T-helper 2 cell treated with Interferon-gamma antibody and Interleukin-4, amounts not matched to agents 100 ng/mL and 5 ng/mL, for 36 hours (primary cell): ENCODE measurements around the gene LZTS2. TPM values are rescaled to one million over a fixed set of nuclear protein-coding genes. Genes with fewer than 3 reads are reported as not detected.

ENCODE experiments used
- intact Hi-C: fragments of 100-400 bp; cut with micrococcal nuclease; formaldehyde crosslinking; loops from one replicate; pipeline ENCODE4 v1.15.1; 2023
- total RNA-seq: library from RNA; stranded (reverse); gene quantifications from 2 replicates; pipeline ENCODE4 v1.2.3, GENCODE V29; 2022

LZTS2 gene
- total RNA-seq, 1 donor from 2014 or later = 15.9 TPM

DNA sequence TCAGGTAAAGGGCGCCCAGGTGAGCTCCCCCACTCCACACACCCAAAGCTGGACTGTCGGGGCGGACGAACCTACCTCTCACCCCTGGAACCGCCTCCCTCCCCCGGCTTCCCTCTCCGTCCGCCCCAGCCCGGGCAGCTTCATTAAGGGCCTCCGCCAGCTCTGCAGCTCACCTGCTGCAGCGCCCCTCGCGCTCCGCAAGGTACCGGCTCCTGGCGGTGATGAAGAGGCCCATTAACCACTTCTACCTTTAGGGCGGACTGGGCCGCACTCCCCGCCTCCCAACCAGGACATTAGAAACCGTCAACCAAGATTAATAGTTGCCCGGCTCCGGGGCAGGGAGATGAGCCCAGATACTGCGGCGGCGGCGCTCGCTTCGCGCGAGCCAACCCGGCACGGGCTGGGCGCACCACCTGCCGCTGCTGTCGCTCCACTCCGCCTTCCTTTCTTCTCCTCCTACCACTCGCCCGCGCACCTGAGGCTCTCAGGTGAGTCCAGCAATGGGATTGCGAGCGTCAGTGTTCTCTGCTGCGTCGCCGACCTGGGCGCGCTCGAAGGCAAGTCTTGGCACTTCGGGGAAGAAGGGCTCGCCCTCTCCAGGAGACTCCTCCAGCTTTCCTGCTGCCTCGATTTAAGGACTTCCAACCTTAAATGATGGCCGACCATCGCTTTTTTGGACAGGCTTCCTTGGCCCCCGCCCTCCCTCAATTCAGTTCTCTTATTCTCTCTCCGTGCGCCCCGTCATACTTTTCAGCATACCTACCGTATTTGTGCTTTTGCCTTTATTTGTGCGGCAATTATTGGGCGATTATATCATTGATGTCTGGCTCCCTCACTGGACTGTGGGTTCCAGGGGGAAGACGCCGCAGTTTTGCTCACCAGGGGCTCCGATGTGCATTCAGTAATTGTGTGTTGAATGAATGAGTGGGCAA, 48.6 kb downstream of the LZTS2 start:
- intact Hi-C loops = no loop called here

GRCh38 chr10:101050208-101051069, 50.8 kb downstream of the LZTS2 start:
- intact Hi-C loops = no loop called here

- intact Hi-C loops = no loop called here
These were observed 52.7 kb downstream of the LZTS2 start for GRCh38 chr10:101052285-101052684.

- intact Hi-C loops = no loop called here
These were observed 53.9 kb downstream of the LZTS2 start for GRCh38 chr10:101053516-101053915.

GRCh38 chr10:101054351-101054750, 54.7 kb downstream of the LZTS2 start:
- intact Hi-C loops = no loop called here

- intact Hi-C loops = no loop called here
These were observed 55.3 kb downstream of the LZTS2 start for GRCh38 chr10:101054876-101055275.

DNA sequence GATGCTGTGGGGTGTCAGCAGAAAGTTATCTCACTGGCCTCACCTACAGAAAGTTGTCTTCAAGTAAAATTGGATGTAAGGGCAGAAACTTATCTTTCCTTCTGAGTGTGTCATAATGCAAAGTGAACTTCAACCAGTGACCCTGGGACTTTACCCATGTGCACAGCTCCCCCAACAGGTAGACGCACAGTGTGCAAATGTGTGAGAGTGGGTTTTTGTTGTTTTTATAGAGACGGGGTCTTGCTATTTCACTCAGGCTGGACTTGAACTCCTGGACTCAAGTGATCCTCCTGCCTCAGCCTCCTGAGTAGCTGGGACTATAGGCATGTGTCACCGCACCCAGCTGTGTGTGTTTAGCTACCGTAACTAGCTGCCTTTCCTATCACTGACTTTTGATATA, 55.8 kb downstream of the LZTS2 start:
- intact Hi-C loops = no loop called here

- intact Hi-C loops = no loop called here
These were observed 57.0 kb downstream of the LZTS2 start for GRCh38 chr10:101056365-101057151.

Other genes starting within 250 kb of the LZTS2 start
- gene SLF2, start 86.8 kb upstream of the LZTS2 start, total RNA-seq = 41.3 TPM in 2 replicates
- 0.45 and 1.0 TPM in 2 replicates for gene SEMA4G, start 30.3 kb upstream of the LZTS2 start, total RNA-seq
- 47.9 and 48.2 TPM in 2 replicates for gene MRPL43, start 12.3 kb upstream of the LZTS2 start, total RNA-seq
- 14.8 and 15.3 TPM in 2 replicates for gene TWNK, start 12.3 kb upstream of the LZTS2 start, total RNA-seq
- gene PDZD7, start 31.3 kb downstream of the LZTS2 start, total RNA-seq = 0.64 and 0.77 TPM in 2 replicates
- 27.8 and 29.2 TPM in 2 replicates for gene SFXN3, start 31.4 kb downstream of the LZTS2 start, total RNA-seq
- 0.36 and 0.77 TPM in 2 replicates for gene KAZALD1, start 62.2 kb downstream of the LZTS2 start, total RNA-seq
- gene TLX1, start 131.5 kb downstream of the LZTS2 start, total RNA-seq = not detected in 2 replicates
- not detected in 2 replicates for gene LBX1, start 229.7 kb downstream of the LZTS2 start, total RNA-seq